IPS-18c (cell line): ENCODE results near the gene TAF1B.

Experiments used
- H3K4me3 ChIP-seq: 2 replicates; pipeline ENCODE4 v1.7.0; 2013; ENCODE audit warnings: low read depth, mild to moderate bottlenecking, low read length, moderate library complexity; ENCODE audit not compliant: insufficient read depth
- H3K9me3 ChIP-seq: one replicate; pipeline ENCODE4 v1.6.1; 2013; ENCODE audit warnings: mild to moderate bottlenecking, low read length, moderate library complexity; ENCODE audit not compliant: control insufficient read depth, insufficient read depth

The TAF1B gene

DNA sequence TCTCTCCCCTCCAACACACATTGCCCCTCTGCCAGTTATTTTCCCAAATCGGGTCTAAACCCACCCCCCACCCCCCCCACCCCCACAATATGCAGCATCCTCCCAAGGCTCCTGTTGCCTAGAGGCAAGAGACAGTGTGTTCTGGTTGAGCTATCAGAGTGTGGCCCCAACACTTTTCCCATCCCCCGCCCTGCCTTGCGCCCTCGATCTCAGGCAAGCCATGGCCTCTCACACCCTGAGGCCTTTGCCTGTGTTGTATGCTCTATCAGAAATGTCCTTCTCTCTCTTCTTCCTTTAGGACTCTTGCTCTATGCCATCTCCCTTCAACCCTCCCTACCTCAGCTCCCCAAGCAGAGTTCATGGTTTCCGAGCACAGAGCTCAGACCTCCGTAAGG, 98.7 kb downstream of the TAF1B start:
- H3K9me3 ChIP-seq: no peaks in the 10 kb centered on the region

GRCh38 chr2:9944330-9944758, 101.1 kb downstream of the TAF1B start:
- Histone ChIP-seq H3K9me3 (no peaks in the 10 kb centered on the region), H3K4me3 (no peak overlapping the region)

More for the DNA sequence above, 98.7 kb downstream of the TAF1B start:
- no peak overlapping the region for H3K4me3 ChIP-seq

DNA sequence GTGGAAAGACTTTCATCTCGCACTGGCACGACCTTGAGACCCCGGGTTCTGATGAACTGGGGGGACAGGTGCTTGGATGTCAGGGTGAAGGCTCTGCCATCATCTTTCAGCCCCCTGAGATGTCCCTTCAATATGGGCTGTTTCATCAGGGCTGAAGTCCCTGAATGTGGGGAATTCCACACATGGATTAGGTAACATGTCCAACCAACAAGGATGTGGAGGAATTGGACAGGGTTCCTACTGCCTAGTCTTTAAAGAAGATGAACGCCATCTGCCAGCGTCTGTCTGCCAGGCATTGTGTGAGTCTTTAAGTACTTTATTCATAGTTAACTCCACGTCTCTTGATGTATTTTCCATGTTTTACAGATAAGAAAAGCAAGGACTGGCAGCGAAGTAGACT, 102.3 kb downstream of the TAF1B start:
- H3K9me3 ChIP-seq: no peaks in the 10 kb centered on the region
- H3K4me3 ChIP-seq: no peak overlapping the region

GRCh38 chr2:9946076-9946475, 102.8 kb downstream of the TAF1B start:
- H3K4me3 ChIP-seq: no peak overlapping the region
- H3K9me3 ChIP-seq: no peaks in the 10 kb centered on the region

DNA sequence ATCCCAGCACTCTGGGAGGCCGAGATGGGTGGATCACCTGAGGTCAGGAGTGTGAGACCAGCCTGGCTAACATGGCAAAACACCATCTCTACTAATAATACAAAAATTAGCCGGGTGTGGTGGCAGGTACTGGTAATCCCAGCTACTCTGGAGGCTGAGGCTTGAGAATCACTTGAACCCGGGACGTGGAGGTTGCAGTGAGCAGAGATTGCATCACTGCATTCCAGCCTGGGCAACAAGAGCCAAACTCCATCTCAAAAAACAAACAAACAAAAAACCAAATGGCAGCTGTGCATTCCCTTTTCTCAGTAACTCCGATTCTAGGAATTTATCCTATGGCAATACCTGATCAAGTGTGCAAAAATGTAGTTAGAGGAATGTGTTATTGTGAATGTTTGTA, 103.5 kb downstream of the TAF1B start:
- Histone ChIP-seq H3K9me3 (no peaks in the 10 kb centered on the region), H3K4me3 (no peak overlapping the region)

DNA sequence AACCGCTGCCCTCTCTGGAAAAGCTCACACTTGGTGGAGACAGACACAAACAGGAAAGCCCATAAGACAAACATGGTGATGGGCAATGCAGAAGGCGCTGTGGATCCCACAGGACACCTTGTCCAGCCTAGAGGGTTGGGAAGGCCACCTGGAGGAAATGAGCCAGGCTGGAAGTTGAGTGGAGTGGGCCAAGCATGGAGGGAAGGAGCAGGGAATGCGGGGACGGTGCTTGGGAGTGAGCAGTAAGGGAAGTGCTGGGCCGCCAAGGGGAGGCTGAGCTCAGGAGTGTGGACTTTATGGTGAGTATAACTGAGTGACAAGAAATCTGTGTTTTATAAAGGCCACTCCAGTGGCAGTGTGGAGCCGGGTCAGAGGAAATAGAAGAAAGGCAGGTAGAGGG, 105.4 kb downstream of the TAF1B start:
- Histone ChIP-seq H3K9me3 (peaks cover 2% of the 10 kb centered on the region), H3K4me3 (no peak overlapping the region)

GRCh38 chr2:9949239-9949991, 106.1 kb downstream of the TAF1B start:
- Histone ChIP-seq H3K4me3 (no peak overlapping the region), H3K9me3 (peaks cover 2% of the 10 kb centered on the region)

- Histone ChIP-seq H3K4me3 (peak overlapping the region; percentile 72; the same call in 1 of the 2 replicates), H3K9me3 (peaks cover 2% of the 10 kb centered on the region)
These were observed 106.8 kb downstream of the TAF1B start for GRCh38 chr2:9949992-9950520.

GRCh38 chr2:9950521-9951271, 107.4 kb downstream of the TAF1B start:
- peaks cover 2% of the 10 kb centered on the region for H3K9me3 ChIP-seq
- peak overlapping the region; percentile 72 for H3K4me3 ChIP-seq

- peaks cover 2% of the 10 kb centered on the region for H3K9me3 ChIP-seq
- H3K4me3 ChIP-seq: peak overlapping the region; percentile 72; the same call in 1 of the 2 replicates
These were observed 107.9 kb downstream of the TAF1B start for GRCh38 chr2:9951272-9951521.

GRCh38 chr2:9951522-9952285, 108.4 kb downstream of the TAF1B start, which contains the start of gene GRHL1:
Gene GRHL1, plus strand, starts transcription at chr2:9951693. Its CDS starts 141 bp downstream, at chr2:9951834.
- H3K9me3 ChIP-seq: peaks cover 2% of the 10 kb centered on the region
- peak within 1 kb of the TSS; percentile 73 for H3K4me3 ChIP-seq

- H3K4me3 ChIP-seq: peak overlapping the region; percentile 73
- peaks cover 2% of the 10 kb centered on the region for H3K9me3 ChIP-seq
These were observed 109.0 kb downstream of the TAF1B start for GRCh38 chr2:9952286-9952737.

- Histone ChIP-seq H3K9me3 (peaks cover 2% of the 10 kb centered on the region), H3K4me3 (no peak overlapping the region)
These were observed 109.7 kb downstream of the TAF1B start for GRCh38 chr2:9952856-9953503.

DNA sequence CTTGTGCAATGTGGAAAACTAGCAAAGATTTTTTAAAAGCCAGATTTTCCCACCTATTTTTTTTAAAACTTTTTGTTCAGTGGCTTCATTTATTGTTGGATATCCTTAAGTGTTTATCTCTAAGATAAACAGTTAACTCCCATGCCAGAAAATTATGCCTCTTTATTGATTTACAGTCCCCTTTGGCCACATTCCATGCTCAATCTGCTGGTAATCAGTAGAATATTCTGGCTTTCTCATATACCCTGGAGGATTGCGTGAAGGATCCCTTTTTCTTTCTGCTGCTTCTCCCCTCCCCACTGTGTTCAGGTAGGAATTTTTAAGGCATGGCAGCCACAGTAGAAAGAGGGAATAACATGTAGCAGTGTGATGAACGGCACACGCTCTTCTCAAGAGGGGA, 110.9 kb downstream of the TAF1B start:
- no peak overlapping the region for H3K4me3 ChIP-seq
- H3K9me3 ChIP-seq: peaks cover 2% of the 10 kb centered on the region

DNA sequence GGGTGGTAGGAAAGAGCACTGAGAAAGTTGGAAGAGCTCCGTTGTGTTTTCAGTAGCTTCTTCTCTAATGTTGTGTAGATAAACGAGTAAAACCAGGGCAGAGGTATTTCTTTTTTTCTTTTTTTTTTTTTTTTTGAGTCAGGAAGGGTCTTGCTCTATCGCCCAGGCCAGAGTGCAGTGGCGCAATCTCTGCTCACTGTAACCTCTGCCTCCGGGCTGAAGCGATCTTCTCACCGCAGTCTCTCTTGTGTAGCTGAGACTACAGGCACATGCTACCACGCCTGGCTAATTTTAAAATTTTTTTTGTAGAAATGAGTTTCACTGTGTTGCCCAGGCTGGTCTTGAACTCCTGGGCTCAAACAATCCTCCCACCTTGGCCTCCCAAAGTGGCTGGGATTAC, 114.8 kb downstream of the TAF1B start:
- Histone ChIP-seq H3K9me3 (no peaks in the 10 kb centered on the region), H3K4me3 (no peak overlapping the region)

DNA sequence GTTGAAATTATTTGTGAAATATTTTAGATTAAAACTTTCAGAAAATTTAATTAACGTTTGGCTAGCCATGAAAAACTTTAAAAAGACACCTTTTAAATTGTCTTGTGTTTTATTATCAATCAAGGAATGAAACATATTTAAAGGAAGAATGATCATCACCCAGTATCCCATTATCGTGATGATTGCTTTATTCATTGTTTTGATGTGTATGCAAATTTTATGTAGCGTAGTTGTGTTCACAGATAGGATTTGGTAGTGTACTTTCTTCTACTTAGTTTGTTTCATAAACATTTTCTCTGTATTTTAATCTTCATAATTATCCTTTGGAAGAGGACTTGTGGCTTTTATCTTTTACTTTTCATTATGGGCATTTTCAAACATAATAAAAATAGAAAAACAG, 116.0 kb downstream of the TAF1B start:
- no peaks in the 10 kb centered on the region for H3K9me3 ChIP-seq
- no peak overlapping the region for H3K4me3 ChIP-seq

DNA sequence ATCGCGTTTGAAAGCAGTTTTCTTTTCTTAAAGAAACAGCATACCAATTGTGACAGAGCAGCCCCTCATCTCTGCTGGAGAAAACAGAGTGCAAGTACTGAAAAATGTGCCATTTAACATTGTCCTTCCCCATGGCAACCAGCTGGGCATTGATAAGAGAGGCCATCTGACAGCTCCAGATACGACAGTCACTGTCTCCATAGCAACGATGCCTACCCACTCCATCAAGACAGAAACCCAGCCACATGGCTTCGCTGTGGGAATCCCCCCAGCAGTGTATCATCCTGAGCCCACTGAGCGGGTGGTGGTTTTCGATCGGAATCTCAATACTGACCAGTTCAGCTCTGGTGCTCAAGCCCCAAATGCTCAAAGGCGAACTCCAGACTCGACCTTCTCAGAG, 117.7 kb downstream of the TAF1B start:
- Histone ChIP-seq H3K4me3 (no peak overlapping the region), H3K9me3 (no peaks in the 10 kb centered on the region)
